Endothelial cell of umbilical vein (primary cell): ENCODE results near the gene PEDS1. TPM values are rescaled to one million over a fixed set of nuclear protein-coding genes. Genes with fewer than 3 reads are reported as not detected.
"Not testable (repeated sequence)": the region's sequence is repeated elsewhere in the genome, so short reads cannot be mapped to it uniquely, and the experiment has no call there.

ENCODE experiments used
- BruUV-seq: library from RNA; stranded (reverse); fragments of 400-500 nt; replicated peaks from 2 replicates; lab custom pipeline; 2021; lab: Mats Ljungman, UMichigan
- CTCF ChIA-PET: fragments of 300-600, 350-600 bp; sonication (Branson Sonifier 250); formaldehyde crosslinking; loops from one replicate; lab custom pipeline; 2021; ENCODE audit warnings: antibody characterized with exemption, inconsistent platforms; lab: Charles Lee
- POLR2A ChIA-PET: fragments of 300-600, 350-600 bp; sonication (Branson Sonifier 250); formaldehyde crosslinking; loops from one replicate; lab custom pipeline; 2021; ENCODE audit warnings: antibody characterized with exemption, inconsistent platforms; lab: Charles Lee
- DNase-seq: peaks from one replicate; pipeline ENCODE4 v3.0.0-alpha.2; 2011; ENCODE audit warnings: low read depth, low spot score
- FAIRE-seq: peaks from 2 replicates; lab custom pipeline; 2011; peaks lifted over from hg19 to GRCh38; lab: Jason Lieb, UNC
- H2AFZ ChIP-seq: 2 replicates; pipeline ENCODE4 v1.6.0; 2012; ENCODE audit warnings: low read depth, low read length, control low read depth, inconsistent platforms
- H3K27ac ChIP-seq: 2 replicates; pipeline ENCODE4 v1.5.1; 2011; ENCODE audit warnings: low read depth, mild to moderate bottlenecking, control low read depth, low read length, moderate library complexity; ENCODE audit not compliant: insufficient read depth
- H3K27me3 ChIP-seq, 2 experiments: 2 replicates each; pipeline versions ENCODE4 v1.6.0 to v1.6.1; 2011; ENCODE audit warnings: low read length in 2 of 2, mixed read lengths in 1 of 2; ENCODE audit not compliant: control insufficient read depth in 2 of 2, insufficient read depth in 2 of 2
- H3K36me3 ChIP-seq, 2 experiments: 2 replicates in 1 of 2; 3 replicates in 1 of 2; pipeline ENCODE4 v1.5.1; 2011; ENCODE audit warnings: low read length in 2 of 2, mild to moderate bottlenecking in 1 of 2, moderate library complexity in 1 of 2; ENCODE audit not compliant: control insufficient read depth in 2 of 2, insufficient read depth in 2 of 2; ENCODE audit errors: extremely low read depth in 1 of 2
- H3K4me1 ChIP-seq: 3 replicates; pipeline ENCODE4 v1.5.1; 2011; ENCODE audit warnings: mild to moderate bottlenecking, low read length; ENCODE audit not compliant: control insufficient read depth, insufficient read depth; ENCODE audit errors: extremely low read depth
- H3K4me2 ChIP-seq: 2 replicates; pipeline ENCODE4 v1.6.1; 2011; ENCODE audit warnings: low read length, control low read depth, mixed read lengths; ENCODE audit not compliant: insufficient read depth
- H3K4me3 ChIP-seq, 3 experiments: fragments of 200-600 bp in 1 of 3; sonication (generic), shearing (Covaris generic) in 1 of 3; replicated peaks in 1 of 3; 2 replicates each; pipeline ENCODE4 v1.5.1; 2011 to 2016; ENCODE audit warnings: control low read depth in 3 of 3, low read length in 3 of 3, mild to moderate bottlenecking in 2 of 3, inconsistent platforms in 1 of 3, low read depth in 1 of 3, moderate library complexity in 1 of 3; ENCODE audit not compliant: insufficient read depth in 1 of 3
- H3K79me2 ChIP-seq: 2 replicates; pipeline ENCODE4 v1.6.0; 2012; ENCODE audit warnings: low read length, inconsistent platforms; ENCODE audit not compliant: control insufficient read depth, insufficient read depth
- H3K9ac ChIP-seq: replicated peaks from 2 replicates; pipeline ENCODE3; 2011; ENCODE audit warnings: low read length, control low read depth; ENCODE audit not compliant: insufficient read depth; ENCODE audit errors: extremely low read depth
- H3K9me1 ChIP-seq: replicated peaks from 3 replicates; pipeline ENCODE4 v1.6.0; 2011; ENCODE audit warnings: mild to moderate bottlenecking, low read length; ENCODE audit not compliant: control insufficient read depth, insufficient read depth; ENCODE audit errors: extremely low read depth
- H3K9me3 ChIP-seq: replicated peaks from 2 replicates; pipeline ENCODE4 v1.5.1; 2012; ENCODE audit warnings: low read length, inconsistent platforms; ENCODE audit not compliant: control insufficient read depth, insufficient read depth
- H4K20me1 ChIP-seq: replicated peaks from 2 replicates; pipeline ENCODE3; 2011; ENCODE audit warnings: mild to moderate bottlenecking, low read length; ENCODE audit not compliant: control insufficient read depth, insufficient read depth; ENCODE audit errors: extremely low read depth
- EZH2 ChIP-seq: IDR thresholded peaks from 2 replicates; pipeline ENCODE4 v1.6.1; 2012; ENCODE audit warnings: borderline replicate concordance, low read depth, mild to moderate bottlenecking, moderate library complexity, low read length, inconsistent platforms; ENCODE audit not compliant: severe bottlenecking
- FOS ChIP-seq: IDR thresholded peaks from 2 replicates; pipeline ENCODE4 v1.6.1; 2011; ENCODE audit warnings: mild to moderate bottlenecking, low read length, moderate library complexity, borderline replicate concordance; ENCODE audit not compliant: insufficient read depth
- GATA2 ChIP-seq: IDR thresholded peaks from 2 replicates; pipeline ENCODE4 v1.7.0; 2011; ENCODE audit warnings: low read depth, mild to moderate bottlenecking, moderate library complexity, mixed read lengths, low read length; ENCODE audit not compliant: insufficient read length, insufficient read depth
- JUN ChIP-seq: IDR thresholded peaks from 2 replicates; pipeline ENCODE4 v1.6.1; 2011; ENCODE audit warnings: borderline replicate concordance, low read depth; ENCODE audit not compliant: insufficient read length, insufficient read depth
- MYC ChIP-seq: IDR thresholded peaks from one replicate; pipeline ENCODE4 v1.6.1; 2011; ENCODE audit warnings: mild to moderate bottlenecking, low read depth, low read length
- POLR2A ChIP-seq: IDR thresholded peaks from 2 replicates; pipeline ENCODE4 v1.6.1; 2012; ENCODE audit warnings: low read depth, mild to moderate bottlenecking, control low read depth, low read length
- POLR2AphosphoS5 ChIP-seq: IDR thresholded peaks from 2 replicates; pipeline ENCODE4 v1.6.1; 2012; ENCODE audit warnings: low read depth, mild to moderate bottlenecking, control low read depth, low read length, moderate library complexity; ENCODE audit not compliant: insufficient read depth
- dilution Hi-C: fragments of 300-500 bp; cut with MboI; formaldehyde crosslinking; loops from one replicate; pipeline ENCODE4 v1.15.0; 2019; ENCODE audit warnings: low sequenced_read_pairs; ENCODE audit not compliant: extremely low pct_ligation_motif_present
- intact Hi-C: fragments of 100-400 bp; cut with micrococcal nuclease; formaldehyde crosslinking; loops from one replicate; pipeline ENCODE4 v1.10.0; 2022
- polyA plus RNA-seq, 4 experiments: library from polyadenylated mRNA; depleted of rRNA in 3 of 4; stranded (reverse) in 3 of 4; unstranded in 1 of 4; fragments of >200 nt; gene quantifications; 2 replicates each; pipeline versions ENCODE4 v1.2.1 to v1.2.3, GENCODE V29; 2011 to 2012; ENCODE audit warnings: missing spikeins in 1 of 4
- total RNA-seq: library from RNA; stranded (reverse); gene quantifications from 2 replicates; pipeline ENCODE4 v1.2.3, GENCODE V29; 2021
- TF ChIP-seq, protein P1 (sequence below): IDR thresholded peaks from 2 replicates; pipeline ENCODE4 v1.6.1; 2011; ENCODE audit not compliant: insufficient read depth, insufficient read length
- TF ChIP-seq, protein P2 (sequence below), 2 donors: IDR thresholded peaks; 1 replicate in 1 of 2; 2 replicates in 1 of 2; pipeline ENCODE4 v1.5.1; 2011; ENCODE audit warnings: low read length in 2 of 2, mild to moderate bottlenecking in 2 of 2, moderate library complexity in 2 of 2, control low read depth in 1 of 2, inconsistent platforms in 1 of 2, low read depth in 1 of 2; ENCODE audit not compliant: insufficient read depth in 1 of 2; ENCODE audit errors: extremely low read depth in 1 of 2

The PEDS1 gene
- total and polyA plus RNA-seq, 2 donors (not counting 3 experiments of a cell fraction or from before 2014, with no cell fraction given) = 62.7 to 131 TPM

DNA sequence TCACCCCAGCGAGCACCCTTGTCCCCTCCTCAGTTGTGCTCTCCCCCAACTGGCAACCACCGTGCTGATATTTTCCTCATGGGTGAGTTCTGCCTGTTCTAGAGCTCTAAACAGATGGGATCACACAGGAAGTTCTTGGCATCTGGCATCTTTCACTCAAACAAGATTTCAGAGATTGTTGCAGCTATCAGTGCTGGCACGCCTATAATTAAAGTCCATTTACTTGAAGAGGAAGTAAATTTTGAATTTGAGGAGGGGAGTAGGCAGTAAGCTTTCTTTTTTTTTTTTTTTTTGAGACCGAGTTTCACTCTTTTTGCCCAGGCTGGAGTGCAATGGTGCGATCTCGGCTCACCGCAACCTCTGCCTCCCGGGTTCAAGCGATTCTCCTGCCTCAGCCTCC is 25.1 kb upstream of the PEDS1 start:
- H3K9me1 ChIP-seq, dilution Hi-C loops, H3K4me1 ChIP-seq, BruUV-seq, intact Hi-C loops, H3K9ac ChIP-seq, H3K27ac ChIP-seq, H3K27me3 ChIP-seq, DNase-seq, H3K36me3 ChIP-seq, H3K4me2 ChIP-seq, H3K9me3 ChIP-seq, H2AFZ ChIP-seq, H4K20me1 ChIP-seq, H3K79me2 ChIP-seq, H3K4me3 ChIP-seq, FAIRE-seq: not testable (repeated sequence)
- POLR2A ChIA-PET = interaction anchor here (0.6 kb wide), 1 partner anchor 540 kb away, joined by 7 read pairs; no protein-coding TSS in a partner anchor
- CTCF ChIA-PET = interaction anchor here (0.6 to 4.7 kb wide), 36 partner anchors 9 to 455 kb away, joined by 3 to 129 read pairs (median 4); partner anchors contain the start of genes CEBPB and PEDS1

DNA sequence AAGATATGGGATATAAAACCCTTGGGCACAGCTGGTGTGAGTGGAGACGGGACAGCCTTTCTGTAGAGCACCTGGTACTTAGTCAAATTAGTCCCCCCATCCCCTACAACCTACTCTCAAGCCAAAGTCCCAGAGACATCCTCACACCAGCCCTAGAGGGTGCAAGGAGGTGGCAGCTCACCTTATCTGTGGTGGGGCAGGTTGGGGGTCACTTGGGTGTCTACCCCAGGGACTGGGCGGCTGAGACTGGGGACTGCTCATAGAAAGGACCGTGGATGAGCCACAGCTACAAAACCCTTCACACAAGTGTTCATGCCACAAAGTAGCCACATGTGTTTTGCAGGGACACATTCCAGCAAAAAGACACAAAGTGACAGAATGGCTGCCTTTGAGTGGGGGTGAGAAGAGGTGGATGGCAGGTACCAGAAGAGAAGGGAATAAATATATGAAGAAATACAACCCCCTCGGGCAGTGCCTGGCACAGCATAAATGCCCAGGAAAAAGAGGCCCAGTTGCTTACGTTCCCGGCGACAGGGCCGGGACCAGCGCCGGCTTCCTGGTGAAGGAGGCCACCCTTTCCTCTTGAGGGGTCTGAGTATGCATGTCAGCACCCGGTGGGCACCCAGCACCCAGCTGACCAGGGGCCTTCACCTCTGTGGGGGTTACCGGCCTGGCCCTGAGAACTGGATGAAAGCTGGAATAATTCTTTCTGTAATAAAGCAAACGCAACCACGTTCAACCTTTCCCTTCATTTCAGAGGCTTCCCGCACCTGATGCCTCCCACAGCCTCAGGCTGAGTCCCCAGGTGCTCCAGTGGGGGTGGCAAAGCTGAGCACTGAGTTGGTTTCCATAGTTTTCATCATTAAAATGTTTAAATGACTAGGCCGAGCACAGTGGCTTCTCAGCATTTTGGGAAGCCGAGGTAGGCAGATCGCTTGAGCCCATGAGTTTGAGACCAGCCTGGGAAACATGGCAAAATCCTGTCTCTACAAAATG is 22.7 kb upstream of the PEDS1 start:
- Histone ChIP-seq H2AFZ (no peak overlapping the region), H3K4me1 (peaks cover 9% of the 10 kb centered on the region), H3K4me2 (no peak overlapping the region), H3K36me3 (no peaks in the 10 kb centered on the region), H3K9ac (no peak overlapping the region), H3K4me3 (no peak overlapping the region), H3K79me2 (no peaks in the 10 kb centered on the region), H3K27me3 (no peaks in the 10 kb centered on the region), H4K20me1 (no peaks in the 10 kb centered on the region), H3K9me1 (no peaks in the 10 kb centered on the region), H3K9me3 (no peaks in the 10 kb centered on the region), H3K27ac (no peak overlapping the region)
- intact Hi-C loops (no loop called here), dilution Hi-C loops (no loop called here)
- BruUV-seq = no TSS peak
- CTCF ChIA-PET = interaction anchor here (1.7 to 4.7 kb wide), 5 partner anchors 55 to 196 kb away, joined by 4 to 102 read pairs (median 13); no protein-coding TSS in a partner anchor
- no peak for FAIRE-seq
- TF ChIP-seq POLR2AphosphoS5 (no peak), FOS (no peak), GATA2 (no peak), JUN (no peak), EZH2 (no peak), POLR2A (no peak), MYC (no peak)
- TF ChIP-seq, protein P1, sequence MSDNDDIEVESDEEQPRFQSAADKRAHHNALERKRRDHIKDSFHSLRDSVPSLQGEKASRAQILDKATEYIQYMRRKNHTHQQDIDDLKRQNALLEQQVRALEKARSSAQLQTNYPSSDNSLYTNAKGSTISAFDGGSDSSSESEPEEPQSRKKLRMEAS = no peak
- TF ChIP-seq, protein P2, sequence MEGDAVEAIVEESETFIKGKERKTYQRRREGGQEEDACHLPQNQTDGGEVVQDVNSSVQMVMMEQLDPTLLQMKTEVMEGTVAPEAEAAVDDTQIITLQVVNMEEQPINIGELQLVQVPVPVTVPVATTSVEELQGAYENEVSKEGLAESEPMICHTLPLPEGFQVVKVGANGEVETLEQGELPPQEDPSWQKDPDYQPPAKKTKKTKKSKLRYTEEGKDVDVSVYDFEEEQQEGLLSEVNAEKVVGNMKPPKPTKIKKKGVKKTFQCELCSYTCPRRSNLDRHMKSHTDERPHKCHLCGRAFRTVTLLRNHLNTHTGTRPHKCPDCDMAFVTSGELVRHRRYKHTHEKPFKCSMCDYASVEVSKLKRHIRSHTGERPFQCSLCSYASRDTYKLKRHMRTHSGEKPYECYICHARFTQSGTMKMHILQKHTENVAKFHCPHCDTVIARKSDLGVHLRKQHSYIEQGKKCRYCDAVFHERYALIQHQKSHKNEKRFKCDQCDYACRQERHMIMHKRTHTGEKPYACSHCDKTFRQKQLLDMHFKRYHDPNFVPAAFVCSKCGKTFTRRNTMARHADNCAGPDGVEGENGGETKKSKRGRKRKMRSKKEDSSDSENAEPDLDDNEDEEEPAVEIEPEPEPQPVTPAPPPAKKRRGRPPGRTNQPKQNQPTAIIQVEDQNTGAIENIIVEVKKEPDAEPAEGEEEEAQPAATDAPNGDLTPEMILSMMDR (IDR thresholded peaks at IDR 0.05; ENCODE audit: extremely low read depth in 1 of 2, insufficient read depth in 1 of 2, low read depth in 1 of 2, low read length in 2 of 2) = no peak
- POLR2A ChIA-PET = no interaction called here
- no peak for DNase-seq
